Esophagus squamous epithelium (tissue), 5 donors: Measurements from ENCODE around the gene SPARC. TPM values are rescaled to one million over a fixed set of nuclear protein-coding genes. Genes with fewer than 3 reads are reported as not detected.

Experiments
- DNase-seq: peaks from one replicate; lab custom pipeline; 2025; lab: John Stamatoyannopoulos, UW
- H3K27ac ChIP-seq, 4 donors: fragments of 200-600 bp; sonication (generic); one replicate each; pipeline ENCODE4 v1.5.1; 2016 to 2019; ENCODE audit warnings: mild to moderate bottlenecking in 1 of 4
- H3K27me3 ChIP-seq, 4 donors: fragments of 200-600 bp; sonication (generic); 1 replicate in 3 of 4; 2 replicates in 1 of 4; pipeline versions ENCODE4 v1.5.1 to v1.6.0; 2017 to 2021; ENCODE audit warnings: antibody characterized with exemption in 1 of 4
- H3K36me3 ChIP-seq, 3 donors: fragments of 200-600 bp; sonication (generic); one replicate each; pipeline ENCODE4 v1.5.1; 2016 to 2019
- H3K4me1 ChIP-seq, 3 donors: fragments of 200-600 bp; sonication (generic); one replicate each; pipeline ENCODE4 v1.5.1; 2017 to 2019
- H3K4me3 ChIP-seq, 4 donors: fragments of 200-600 bp; sonication (generic); 1 replicate in 3 of 4; 2 replicates in 1 of 4; pipeline ENCODE4 v1.5.1; 2016 to 2019; ENCODE audit warnings: mild to moderate bottlenecking in 2 of 4, moderate library complexity in 1 of 4
- H3K9me3 ChIP-seq, 3 donors: fragments of 200-600 bp; sonication (generic); one replicate each; pipeline ENCODE4 v1.5.1; 2016 to 2019
- CTCF ChIP-seq, 6 experiments: fragments of 450-650 bp in 4 of 6; fragments of 200-600 bp in 2 of 6; sonication (generic) in 2 of 6; IDR thresholded peaks; one replicate each; pipeline ENCODE4 v1.5.1; 2016 to 2019; ENCODE audit warnings: antibody characterized with exemption in 6 of 6, mild to moderate bottlenecking in 4 of 6, moderate library complexity in 4 of 6
- POLR2A ChIP-seq, 4 donors: fragments of 450-650 bp; IDR thresholded peaks; one replicate each; pipeline ENCODE4 v1.6.1; 2017; ENCODE audit warnings: antibody characterized with exemption in 4 of 4, mild to moderate bottlenecking in 4 of 4, moderate library complexity in 3 of 4
- WGBS, 2 donors: methylation state at CpG; one replicate each; pipeline ENCODE4 v1.1.5; 2018; 5-methylcytosine and 5-hydroxymethylcytosine counted together
- intact Hi-C: fragments of 100-400 bp; cut with DNase I; formaldehyde crosslinking; loops from one replicate; pipeline ENCODE4 v1.15.0; 2022
- total RNA-seq, 4 donors: library from RNA; depleted of rRNA; stranded (reverse); fragments of >200 nt; gene quantifications; one replicate each; pipeline ENCODE4 v1.1.0, GENCODE V29; 2016
- donor health status: DM: yes; HTN: yes; CAD: no.

SPARC gene
- total RNA-seq, 4 donors from 2014 or later, result 14.9 to 164 (median 61.9) TPM

- WGBS, 2 donors, result 33 to 42% methylated on average over 2 to 3 of the region's 3 CpGs
- Histone ChIP-seq H3K27me3 (no peaks in the 10 kb centered on the region), H3K4me1 (peaks cover 0 to 20% (median 7%) of the 10 kb centered on the region in 3 donors), H3K27ac (no peak overlapping the region), H3K36me3 (no peaks in the 10 kb centered on the region), H3K9me3 (no peaks in the 10 kb centered on the region), H3K4me3 (no peak overlapping the region)
- intact Hi-C loops, result no loop called here
- no peak for DNase-seq
- no peak for TF ChIP-seq POLR2A (IDR thresholded peaks at IDR 0.05)
- TF ChIP-seq CTCF (IDR thresholded peaks at IDR 0.05), result no peak
These were observed 34.5 kb upstream of the SPARC start for GRCh38 chr5:151721087-151721646.

- H3K4me3 ChIP-seq, result no peak overlapping the region
- DNase-seq, result no peak
- H3K27ac ChIP-seq, result no peak overlapping the region
- H3K4me1 ChIP-seq, result peaks cover 0 to 20% (median 7%) of the 10 kb centered on the region in 3 donors
- no peaks in the 10 kb centered on the region for H3K9me3 ChIP-seq
- no peaks in the 10 kb centered on the region for H3K27me3 ChIP-seq
- no peaks in the 10 kb centered on the region for H3K36me3 ChIP-seq
- whole genome bisulfite sequencing, 2 donors, result 83 to 93% methylated on average over 2 of the region's 2 CpGs
- intact Hi-C loops, result no loop called here
- TF ChIP-seq POLR2A (IDR thresholded peaks at IDR 0.05) (no peak), CTCF (IDR thresholded peaks at IDR 0.05) (no peak)
These were observed 33.5 kb upstream of the SPARC start for GRCh38 chr5:151720215-151720614.

GRCh38 chr5:151719228-151720000 is 32.7 kb upstream of the SPARC start:
- Histone ChIP-seq H3K36me3 (no peaks in the 10 kb centered on the region), H3K4me1 (peaks cover 0 to 20% (median 7%) of the 10 kb centered on the region in 3 donors), H3K27ac (peak overlapping the region in 1 of 4 donors; percentile 13), H3K9me3 (no peaks in the 10 kb centered on the region), H3K4me3 (no peak overlapping the region), H3K27me3 (no peaks in the 10 kb centered on the region)
- peak in 5 of 6 experiments; percentile 24 to 65 (median 48) for TF ChIP-seq CTCF (IDR thresholded peaks at IDR 0.05)
- TF ChIP-seq POLR2A (IDR thresholded peaks at IDR 0.05), result no peak
- WGBS, 2 donors, result 76 to 85% methylated on average over 6 of the region's 6 CpGs
- intact Hi-C loops, result no loop called here
- DNase-seq, result no peak

- peaks cover 0 to 20% (median 7%) of the 10 kb centered on the region in 3 donors for H3K4me1 ChIP-seq
- H3K27ac ChIP-seq, result peak overlapping the region in 1 of 4 donors; percentile 13
- intact Hi-C loops, result no loop called here
- H3K36me3 ChIP-seq, result no peaks in the 10 kb centered on the region
- no peaks in the 10 kb centered on the region for H3K9me3 ChIP-seq
- no peak for TF ChIP-seq CTCF (IDR thresholded peaks at IDR 0.05)
- WGBS, 2 donors, result 51 to 52% methylated on average over 3 of the region's 3 CpGs
- H3K27me3 ChIP-seq, result no peaks in the 10 kb centered on the region
- no peak for DNase-seq
- no peak overlapping the region for H3K4me3 ChIP-seq
These were observed 31.9 kb upstream of the SPARC start for GRCh38 chr5:151718646-151719045.

GRCh38 chr5:151718153-151718552 is 31.4 kb upstream of the SPARC start:
- no peak overlapping the region for H3K27ac ChIP-seq
- peaks cover 0 to 20% (median 7%) of the 10 kb centered on the region in 3 donors for H3K4me1 ChIP-seq
- H3K4me3 ChIP-seq, result no peak overlapping the region
- H3K27me3 ChIP-seq, result no peaks in the 10 kb centered on the region
- H3K36me3 ChIP-seq, result no peaks in the 10 kb centered on the region
- TF ChIP-seq CTCF (IDR thresholded peaks at IDR 0.05) (no peak), POLR2A (IDR thresholded peaks at IDR 0.05) (no peak)
- 64 to 70% methylated on average over 2 of the region's 2 CpGs for WGBS, 2 donors
- no peak for DNase-seq
- H3K9me3 ChIP-seq, result no peaks in the 10 kb centered on the region
- intact Hi-C loops, result no loop called here
